ENCODE data around the gene HAP1.
A peak's percentile ranks its signal among the peaks of the same experiment; 100 is the strongest.
"Not testable (repeated sequence)": the region's sequence is repeated elsewhere in the genome, so short reads cannot be mapped to it uniquely, and the experiment has no call there.

The HAP1 gene

GRCh38 chr17:41688641-41689496, 45.6 kb downstream of the HAP1 start, which contains the start of gene EIF1:
TSS of gene EIF1 (plus strand) at chr17:41688885. CDS start at chr17:41689039, 154 bp downstream.
- DNase-seq, result peak; percentile 98

- peak; percentile 70 for DNase-seq
Observed at GRCh38 chr17:41687828-41688640, 46.4 kb downstream of the HAP1 start.

GRCh38 chr17:41686281-41686680, 48.2 kb downstream of the HAP1 start:
- no peak for DNase-seq

- not testable (repeated sequence) for DNase-seq
Observed at GRCh38 chr17:41685753-41686152, 48.7 kb downstream of the HAP1 start.

- DNase-seq, result no peak
Observed at GRCh38 chr17:41684035-41684434, 50.4 kb downstream of the HAP1 start.

GRCh38 chr17:41683441-41684007, 50.9 kb downstream of the HAP1 start:
- no peak for DNase-seq

DNA sequence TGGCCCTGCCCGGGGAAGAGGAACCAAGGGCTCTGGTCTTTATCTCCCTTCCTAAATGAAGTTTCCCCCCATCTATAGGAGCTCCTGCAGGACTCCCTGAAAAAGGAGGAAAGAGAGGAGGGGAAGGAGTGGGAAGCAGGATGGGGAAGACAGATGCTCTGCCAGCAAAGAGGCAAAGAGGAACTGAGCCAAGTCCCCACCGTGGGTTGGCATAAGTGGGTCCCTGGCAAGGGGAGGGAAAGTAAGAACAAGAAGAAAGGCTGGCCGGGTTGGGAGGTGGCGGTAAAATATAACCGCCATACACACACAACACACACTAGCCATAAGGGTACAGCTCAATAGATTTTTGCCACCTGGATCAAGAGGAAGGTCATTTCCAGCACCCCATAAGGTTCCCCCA, 51.8 kb downstream of the HAP1 start:
- no peak for DNase-seq

GRCh38 chr17:41681776-41682175, 52.7 kb downstream of the HAP1 start:
- DNase-seq, result no peak

GRCh38 chr17:41680426-41681040, 53.9 kb downstream of the HAP1 start:
- peak; percentile 59 for DNase-seq

GRCh38 chr17:41679740-41680425, 54.6 kb downstream of the HAP1 start:
- DNase-seq, result no peak

- no peak for DNase-seq
Observed at GRCh38 chr17:41678907-41679739, 55.3 kb downstream of the HAP1 start.

- DNase-seq, result no peak
Observed at GRCh38 chr17:41678411-41678906, 56.0 kb downstream of the HAP1 start.

GRCh38 chr17:41676058-41676419, 58.4 kb downstream of the HAP1 start:
- DNase-seq, result no peak

- DNase-seq, result not testable (repeated sequence)
Observed at GRCh38 chr17:41675157-41676057, 59.0 kb downstream of the HAP1 start.

Data from NCI-H2171 treated with DMSO at 0.1 percent for 48 hours (cell line).